Endothelial cell of umbilical vein (primary cell): ENCODE data around the gene ATG7. TPM values are rescaled to one million over a fixed set of nuclear protein-coding genes. Genes with fewer than 3 reads are reported as not detected.

Experiments used
- BruUV-seq: library from RNA; stranded (reverse); fragments of 400-500 nt; replicated peaks from 2 replicates; lab custom pipeline; 2021; lab: Mats Ljungman, UMichigan
- CTCF ChIA-PET: fragments of 300-600, 350-600 bp; sonication (Branson Sonifier 250); formaldehyde crosslinking; loops from one replicate; lab custom pipeline; 2021; ENCODE audit warnings: antibody characterized with exemption, inconsistent platforms; lab: Charles Lee
- POLR2A ChIA-PET: fragments of 300-600, 350-600 bp; sonication (Branson Sonifier 250); formaldehyde crosslinking; loops from one replicate; lab custom pipeline; 2021; ENCODE audit warnings: antibody characterized with exemption, inconsistent platforms; lab: Charles Lee
- DNase-seq: peaks from one replicate; pipeline ENCODE4 v3.0.0-alpha.2; 2011; ENCODE audit warnings: low read depth, low spot score
- FAIRE-seq: peaks from 2 replicates; lab custom pipeline; 2011; peaks lifted over from hg19 to GRCh38; lab: Jason Lieb, UNC
- H2AFZ ChIP-seq: 2 replicates; pipeline ENCODE4 v1.6.0; 2012; ENCODE audit warnings: low read depth, low read length, control low read depth, inconsistent platforms
- H3K27ac ChIP-seq: 2 replicates; pipeline ENCODE4 v1.5.1; 2011; ENCODE audit warnings: low read depth, mild to moderate bottlenecking, control low read depth, low read length, moderate library complexity; ENCODE audit not compliant: insufficient read depth
- H3K27me3 ChIP-seq, 2 experiments: 2 replicates each; pipeline versions ENCODE4 v1.6.0 to v1.6.1; 2011; ENCODE audit warnings: low read length in 2 of 2, mixed read lengths in 1 of 2; ENCODE audit not compliant: control insufficient read depth in 2 of 2, insufficient read depth in 2 of 2
- H3K36me3 ChIP-seq, 2 experiments: 2 replicates in 1 of 2; 3 replicates in 1 of 2; pipeline ENCODE4 v1.5.1; 2011; ENCODE audit warnings: low read length in 2 of 2, mild to moderate bottlenecking in 1 of 2, moderate library complexity in 1 of 2; ENCODE audit not compliant: control insufficient read depth in 2 of 2, insufficient read depth in 2 of 2; ENCODE audit errors: extremely low read depth in 1 of 2
- H3K4me1 ChIP-seq: 3 replicates; pipeline ENCODE4 v1.5.1; 2011; ENCODE audit warnings: mild to moderate bottlenecking, low read length; ENCODE audit not compliant: control insufficient read depth, insufficient read depth; ENCODE audit errors: extremely low read depth
- H3K4me2 ChIP-seq: 2 replicates; pipeline ENCODE4 v1.6.1; 2011; ENCODE audit warnings: low read length, control low read depth, mixed read lengths; ENCODE audit not compliant: insufficient read depth
- H3K4me3 ChIP-seq, 3 experiments: fragments of 200-600 bp in 1 of 3; sonication (generic), shearing (Covaris generic) in 1 of 3; replicated peaks in 1 of 3; 2 replicates each; pipeline ENCODE4 v1.5.1; 2011 to 2016; ENCODE audit warnings: control low read depth in 3 of 3, low read length in 3 of 3, mild to moderate bottlenecking in 2 of 3, inconsistent platforms in 1 of 3, low read depth in 1 of 3, moderate library complexity in 1 of 3; ENCODE audit not compliant: insufficient read depth in 1 of 3
- H3K79me2 ChIP-seq: 2 replicates; pipeline ENCODE4 v1.6.0; 2012; ENCODE audit warnings: low read length, inconsistent platforms; ENCODE audit not compliant: control insufficient read depth, insufficient read depth
- H3K9ac ChIP-seq: replicated peaks from 2 replicates; pipeline ENCODE3; 2011; ENCODE audit warnings: low read length, control low read depth; ENCODE audit not compliant: insufficient read depth; ENCODE audit errors: extremely low read depth
- H3K9me1 ChIP-seq: replicated peaks from 3 replicates; pipeline ENCODE4 v1.6.0; 2011; ENCODE audit warnings: mild to moderate bottlenecking, low read length; ENCODE audit not compliant: control insufficient read depth, insufficient read depth; ENCODE audit errors: extremely low read depth
- H3K9me3 ChIP-seq: replicated peaks from 2 replicates; pipeline ENCODE4 v1.5.1; 2012; ENCODE audit warnings: low read length, inconsistent platforms; ENCODE audit not compliant: control insufficient read depth, insufficient read depth
- H4K20me1 ChIP-seq: replicated peaks from 2 replicates; pipeline ENCODE3; 2011; ENCODE audit warnings: mild to moderate bottlenecking, low read length; ENCODE audit not compliant: control insufficient read depth, insufficient read depth; ENCODE audit errors: extremely low read depth
- EZH2 ChIP-seq: IDR thresholded peaks from 2 replicates; pipeline ENCODE4 v1.6.1; 2012; ENCODE audit warnings: borderline replicate concordance, low read depth, mild to moderate bottlenecking, moderate library complexity, low read length, inconsistent platforms; ENCODE audit not compliant: severe bottlenecking
- FOS ChIP-seq: IDR thresholded peaks from 2 replicates; pipeline ENCODE4 v1.6.1; 2011; ENCODE audit warnings: mild to moderate bottlenecking, low read length, moderate library complexity, borderline replicate concordance; ENCODE audit not compliant: insufficient read depth
- GATA2 ChIP-seq: IDR thresholded peaks from 2 replicates; pipeline ENCODE4 v1.7.0; 2011; ENCODE audit warnings: low read depth, mild to moderate bottlenecking, moderate library complexity, mixed read lengths, low read length; ENCODE audit not compliant: insufficient read length, insufficient read depth
- JUN ChIP-seq: IDR thresholded peaks from 2 replicates; pipeline ENCODE4 v1.6.1; 2011; ENCODE audit warnings: borderline replicate concordance, low read depth; ENCODE audit not compliant: insufficient read length, insufficient read depth
- MYC ChIP-seq: IDR thresholded peaks from one replicate; pipeline ENCODE4 v1.6.1; 2011; ENCODE audit warnings: mild to moderate bottlenecking, low read depth, low read length
- POLR2A ChIP-seq: IDR thresholded peaks from 2 replicates; pipeline ENCODE4 v1.6.1; 2012; ENCODE audit warnings: low read depth, mild to moderate bottlenecking, control low read depth, low read length
- POLR2AphosphoS5 ChIP-seq: IDR thresholded peaks from 2 replicates; pipeline ENCODE4 v1.6.1; 2012; ENCODE audit warnings: low read depth, mild to moderate bottlenecking, control low read depth, low read length, moderate library complexity; ENCODE audit not compliant: insufficient read depth
- dilution Hi-C: fragments of 300-500 bp; cut with MboI; formaldehyde crosslinking; loops from one replicate; pipeline ENCODE4 v1.15.0; 2019; ENCODE audit warnings: low sequenced_read_pairs; ENCODE audit not compliant: extremely low pct_ligation_motif_present
- intact Hi-C: fragments of 100-400 bp; cut with micrococcal nuclease; formaldehyde crosslinking; loops from one replicate; pipeline ENCODE4 v1.10.0; 2022
- polyA plus RNA-seq, 4 experiments: library from polyadenylated mRNA; depleted of rRNA in 3 of 4; stranded (reverse) in 3 of 4; unstranded in 1 of 4; fragments of >200 nt; gene quantifications; 2 replicates each; pipeline versions ENCODE4 v1.2.1 to v1.2.3, GENCODE V29; 2011 to 2012; ENCODE audit warnings: missing spikeins in 1 of 4
- total RNA-seq: library from RNA; stranded (reverse); gene quantifications from 2 replicates; pipeline ENCODE4 v1.2.3, GENCODE V29; 2021
- TF ChIP-seq, protein P1 (sequence below), 2 donors: IDR thresholded peaks; 1 replicate in 1 of 2; 2 replicates in 1 of 2; pipeline ENCODE4 v1.5.1; 2011; ENCODE audit warnings: low read length in 2 of 2, mild to moderate bottlenecking in 2 of 2, moderate library complexity in 2 of 2, control low read depth in 1 of 2, inconsistent platforms in 1 of 2, low read depth in 1 of 2; ENCODE audit not compliant: insufficient read depth in 1 of 2; ENCODE audit errors: extremely low read depth in 1 of 2
- TF ChIP-seq, protein P2 (sequence below): IDR thresholded peaks from 2 replicates; pipeline ENCODE4 v1.6.1; 2011; ENCODE audit not compliant: insufficient read depth, insufficient read length

The ATG7 gene
- total and polyA plus RNA-seq, 2 donors (not counting 3 experiments of a cell fraction or from before 2014, with no cell fraction given): 30.8 to 48.3 TPM

DNA sequence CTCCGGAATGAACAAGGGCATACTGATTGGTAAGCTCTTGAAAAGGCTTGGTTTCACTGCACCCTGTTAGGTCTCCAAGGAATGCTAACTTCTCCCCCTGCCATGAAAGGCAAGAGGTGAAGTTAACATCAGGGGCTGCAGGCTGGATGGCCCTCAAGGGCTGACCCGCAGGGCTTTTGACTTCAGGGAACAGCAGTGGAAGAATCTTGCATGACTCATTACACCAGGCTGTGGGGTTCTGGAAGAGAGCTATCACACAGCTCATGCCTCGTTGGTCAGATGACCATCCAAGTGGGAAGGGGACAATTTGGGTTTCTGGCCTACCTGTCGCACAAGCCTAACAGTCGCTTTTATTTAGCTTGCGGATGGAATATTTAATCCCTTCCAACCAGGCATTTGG lies 23.6 kb upstream of the ATG7 start:
- dilution Hi-C loops (no loop called here), intact Hi-C loops (no loop called here)
- no peaks in the 10 kb centered on the region for H3K9me3 ChIP-seq
- no peak overlapping the region for H3K4me3 ChIP-seq
- no peaks in the 10 kb centered on the region for H4K20me1 ChIP-seq
- peaks cover 19% of the 10 kb centered on the region for H3K79me2 ChIP-seq
- CTCF ChIA-PET: interaction anchor here (1.0 kb wide), 1 partner anchor 11 kb away, joined by 4 read pairs; no protein-coding TSS in a partner anchor
- H2AFZ ChIP-seq: no peak overlapping the region
- no peak overlapping the region for H3K4me2 ChIP-seq
- FAIRE-seq: no peak
- H3K9ac ChIP-seq: no peak overlapping the region
- no TSS peak for BruUV-seq
- no peak for DNase-seq
- no peaks in the 10 kb centered on the region for H3K36me3 ChIP-seq
- H3K9me1 ChIP-seq: no peaks in the 10 kb centered on the region
- H3K4me1 ChIP-seq: peaks cover 6% of the 10 kb centered on the region
- TF ChIP-seq GATA2: no peak
- TF ChIP-seq POLR2A: no peak
- TF ChIP-seq, protein P1, sequence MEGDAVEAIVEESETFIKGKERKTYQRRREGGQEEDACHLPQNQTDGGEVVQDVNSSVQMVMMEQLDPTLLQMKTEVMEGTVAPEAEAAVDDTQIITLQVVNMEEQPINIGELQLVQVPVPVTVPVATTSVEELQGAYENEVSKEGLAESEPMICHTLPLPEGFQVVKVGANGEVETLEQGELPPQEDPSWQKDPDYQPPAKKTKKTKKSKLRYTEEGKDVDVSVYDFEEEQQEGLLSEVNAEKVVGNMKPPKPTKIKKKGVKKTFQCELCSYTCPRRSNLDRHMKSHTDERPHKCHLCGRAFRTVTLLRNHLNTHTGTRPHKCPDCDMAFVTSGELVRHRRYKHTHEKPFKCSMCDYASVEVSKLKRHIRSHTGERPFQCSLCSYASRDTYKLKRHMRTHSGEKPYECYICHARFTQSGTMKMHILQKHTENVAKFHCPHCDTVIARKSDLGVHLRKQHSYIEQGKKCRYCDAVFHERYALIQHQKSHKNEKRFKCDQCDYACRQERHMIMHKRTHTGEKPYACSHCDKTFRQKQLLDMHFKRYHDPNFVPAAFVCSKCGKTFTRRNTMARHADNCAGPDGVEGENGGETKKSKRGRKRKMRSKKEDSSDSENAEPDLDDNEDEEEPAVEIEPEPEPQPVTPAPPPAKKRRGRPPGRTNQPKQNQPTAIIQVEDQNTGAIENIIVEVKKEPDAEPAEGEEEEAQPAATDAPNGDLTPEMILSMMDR (IDR thresholded peaks at IDR 0.05; ENCODE audit: extremely low read depth in 1 of 2, insufficient read depth in 1 of 2, low read depth in 1 of 2, low read length in 2 of 2): no peak
- TF ChIP-seq JUN: no peak
- no peak for TF ChIP-seq EZH2
- TF ChIP-seq, protein P2, sequence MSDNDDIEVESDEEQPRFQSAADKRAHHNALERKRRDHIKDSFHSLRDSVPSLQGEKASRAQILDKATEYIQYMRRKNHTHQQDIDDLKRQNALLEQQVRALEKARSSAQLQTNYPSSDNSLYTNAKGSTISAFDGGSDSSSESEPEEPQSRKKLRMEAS: no peak
- TF ChIP-seq MYC: no peak
- no peak for TF ChIP-seq FOS
- no peak for TF ChIP-seq POLR2AphosphoS5
- POLR2A ChIA-PET: interaction anchor here (0.7 kb wide), 1 partner anchor 39 kb away, joined by 7 read pairs; no protein-coding TSS in a partner anchor
- no peaks in the 10 kb centered on the region for H3K27me3 ChIP-seq
- no peak overlapping the region for H3K27ac ChIP-seq
